A172 (cell line): Measurements from ENCODE around the gene ARMC3. TPM values are rescaled to one million over a fixed set of nuclear protein-coding genes. Genes with fewer than 3 reads are reported as not detected.
"Not testable (repeated sequence)": the region's sequence is repeated elsewhere in the genome, so short reads cannot be mapped to it uniquely, and the experiment has no call there.

Experiments
- DNase-seq: peaks from one replicate; pipeline ENCODE4 v3.0.0-alpha.2; 2015; ENCODE audit warnings: low spot score
- total RNA-seq: library from RNA; depleted of rRNA; stranded (reverse); fragments of >200 nt; shearing (Covaris generic); gene quantifications from 2 replicates; pipeline ENCODE4 v1.2.3, GENCODE V29; 2014; rRNA removed

ARMC3 gene
- 0.31 and 0.57 TPM in 2 replicates for total RNA-seq

- DNase-seq: peak; percentile 12
Observed at GRCh38 chr10:22927661-22928403, at the start of gene ARMC3. Gene ARMC3 (plus strand): TSS chr10:22928053. CDS start chr10:22931997, 3,944 bp downstream.

- no peak for DNase-seq
Observed at GRCh38 chr10:22891797-22892196, 36.1 kb upstream of the ARMC3 start.

GRCh38 chr10:22893781-22894180 is 34.1 kb upstream of the ARMC3 start:
- no peak for DNase-seq

GRCh38 chr10:22894714-22895113 is 33.1 kb upstream of the ARMC3 start:
- DNase-seq: no peak

- no peak for DNase-seq
Observed at GRCh38 chr10:22895252-22895651, 32.6 kb upstream of the ARMC3 start.

GRCh38 chr10:22897371-22897770 is 30.5 kb upstream of the ARMC3 start:
- DNase-seq: no peak

- DNase-seq: no peak
Observed at GRCh38 chr10:22899307-22899706, 28.5 kb upstream of the ARMC3 start.

- DNase-seq: no peak
Observed at GRCh38 chr10:22899775-22900174, 28.1 kb upstream of the ARMC3 start.

- no peak for DNase-seq
Observed at GRCh38 chr10:22900841-22901601, 26.8 kb upstream of the ARMC3 start.

- DNase-seq: not testable (repeated sequence)
Observed at GRCh38 chr10:22902147-22902546, 25.7 kb upstream of the ARMC3 start.

- DNase-seq: no peak
Observed at GRCh38 chr10:22903694-22904093, 24.2 kb upstream of the ARMC3 start.

GRCh38 chr10:22906767-22907166 is 21.1 kb upstream of the ARMC3 start:
- no peak for DNase-seq

- no peak for DNase-seq
Observed at GRCh38 chr10:22908837-22909236, 19.0 kb upstream of the ARMC3 start.

- DNase-seq: not testable (repeated sequence)
Observed at GRCh38 chr10:22909673-22910072, 18.2 kb upstream of the ARMC3 start.

GRCh38 chr10:22911067-22911466 is 16.8 kb upstream of the ARMC3 start:
- no peak for DNase-seq

- DNase-seq: peak; percentile 30
Observed at GRCh38 chr10:22911889-22912762, 15.7 kb upstream of the ARMC3 start.

GRCh38 chr10:22912763-22913384 is 15.0 kb upstream of the ARMC3 start:
- DNase-seq: no peak

GRCh38 chr10:22913474-22914092 is 14.3 kb upstream of the ARMC3 start:
- no peak for DNase-seq

- DNase-seq: no peak
Observed at GRCh38 chr10:22915314-22915713, 12.5 kb upstream of the ARMC3 start.

- DNase-seq: no peak
Observed at GRCh38 chr10:22925088-22925487, 2.8 kb upstream of the ARMC3 start.

- no peak for DNase-seq
Observed at GRCh38 chr10:22927166-22927565, 687 bp upstream of the ARMC3 start.
